ENCODE measurements around the gene TMEM18. TPM values are rescaled to one million over a fixed set of nuclear protein-coding genes. Genes with fewer than 3 reads are reported as not detected.

Gene TMEM18
- total and polyA plus RNA-seq, 2 donors (not counting 1 experiment from before 2014, with no cell fraction given): 15.2 to 39.7 TPM

- H3K36me3 ChIP-seq (ENCODE audit: control insufficient read depth, insufficient read depth, low read length): peaks cover 6% of the 10 kb centered on the region
- no peak for DNase-seq (ENCODE audit: low read depth in 2 of 2)
- peaks cover 22% of the 10 kb centered on the region for H3K79me2 ChIP-seq (ENCODE audit: control insufficient read depth, insufficient read depth, low read length)
- no peak overlapping the region for H2AFZ ChIP-seq (ENCODE audit: low read length)
- H4K20me1 ChIP-seq (ENCODE audit: control insufficient read depth, extremely low read depth, insufficient read depth, low read length): no peaks in the 10 kb centered on the region
- no peak overlapping the region for H3K4me2 ChIP-seq (ENCODE audit: extremely low read depth, insufficient read depth, low read length)
- H3K27ac ChIP-seq (ENCODE audit: insufficient read depth, low read length): no peak overlapping the region
- no peak overlapping the region for H3K9ac ChIP-seq (ENCODE audit: insufficient read depth, low read length)
- H3K9me3 ChIP-seq (ENCODE audit: control insufficient read depth, insufficient read depth, low read depth, low read length): no peaks in the 10 kb centered on the region
- TF ChIP-seq EZH2 (IDR thresholded peaks at IDR 0.05; ENCODE audit: low read length, missing control alignments) (no peak), CTCF (conservative IDR thresholded peaks at IDR 0.05 in 1 of 2, IDR thresholded peaks at IDR 0.05 in 1 of 2; ENCODE audit: low read depth in 1 of 2, low read length in 2 of 2) (no peak)
- no peak overlapping the region for H3K4me3 ChIP-seq (replicated peaks in 1 of 4; ENCODE audit: control extremely low read depth in 1 of 4, insufficient read depth in 1 of 4, low read depth in 3 of 4, low read length in 4 of 4)
- H3K27me3 ChIP-seq (ENCODE audit: control insufficient read depth, insufficient read depth, low read length): no peaks in the 10 kb centered on the region
- peaks cover 22% of the 10 kb centered on the region for H3K4me1 ChIP-seq (ENCODE audit: control insufficient read depth, extremely low read depth, insufficient read depth, low read length)
Measured at GRCh38 chr2:672606-672905, 4.7 kb downstream of the TMEM18 start.

- no peak for DNase-seq (ENCODE audit: low read depth in 2 of 2)
- H3K79me2 ChIP-seq (ENCODE audit: control insufficient read depth, insufficient read depth, low read length): peaks cover 22% of the 10 kb centered on the region
- H3K4me3 ChIP-seq (replicated peaks in 1 of 4; ENCODE audit: control extremely low read depth in 1 of 4, insufficient read depth in 1 of 4, low read depth in 3 of 4, low read length in 4 of 4): no peak overlapping the region
- H3K27ac ChIP-seq (ENCODE audit: insufficient read depth, low read length): no peak overlapping the region
- H3K4me2 ChIP-seq (ENCODE audit: extremely low read depth, insufficient read depth, low read length): no peak overlapping the region
- H3K4me1 ChIP-seq (ENCODE audit: control insufficient read depth, extremely low read depth, insufficient read depth, low read length): peaks cover 22% of the 10 kb centered on the region
- H2AFZ ChIP-seq (ENCODE audit: low read length): no peak overlapping the region
- TF ChIP-seq EZH2 (IDR thresholded peaks at IDR 0.05; ENCODE audit: low read length, missing control alignments): no peak
- no peak for TF ChIP-seq CTCF (conservative IDR thresholded peaks at IDR 0.05 in 1 of 2, IDR thresholded peaks at IDR 0.05 in 1 of 2; ENCODE audit: low read depth in 1 of 2, low read length in 2 of 2)
- H4K20me1 ChIP-seq (ENCODE audit: control insufficient read depth, extremely low read depth, insufficient read depth, low read length): no peaks in the 10 kb centered on the region
- no peaks in the 10 kb centered on the region for H3K27me3 ChIP-seq (ENCODE audit: control insufficient read depth, insufficient read depth, low read length)
- H3K9ac ChIP-seq (ENCODE audit: insufficient read depth, low read length): no peak overlapping the region
- no peaks in the 10 kb centered on the region for H3K9me3 ChIP-seq (ENCODE audit: control insufficient read depth, insufficient read depth, low read depth, low read length)
- H3K36me3 ChIP-seq (ENCODE audit: control insufficient read depth, insufficient read depth, low read length): peaks cover 6% of the 10 kb centered on the region
Measured at GRCh38 chr2:671787-672605, 5.2 kb downstream of the TMEM18 start.

- TF ChIP-seq CTCF (conservative IDR thresholded peaks at IDR 0.05 in 1 of 2, IDR thresholded peaks at IDR 0.05 in 1 of 2; ENCODE audit: low read depth in 1 of 2, low read length in 2 of 2) (no peak), EZH2 (IDR thresholded peaks at IDR 0.05; ENCODE audit: low read length, missing control alignments) (no peak)
- H3K9ac ChIP-seq (ENCODE audit: insufficient read depth, low read length): no peak overlapping the region
- H4K20me1 ChIP-seq (ENCODE audit: control insufficient read depth, extremely low read depth, insufficient read depth, low read length): no peaks in the 10 kb centered on the region
- no peak overlapping the region for H2AFZ ChIP-seq (ENCODE audit: low read length)
- no peak overlapping the region for H3K4me2 ChIP-seq (ENCODE audit: extremely low read depth, insufficient read depth, low read length)
- no peaks in the 10 kb centered on the region for H3K9me3 ChIP-seq (ENCODE audit: control insufficient read depth, insufficient read depth, low read depth, low read length)
- peaks cover 21% of the 10 kb centered on the region for H3K79me2 ChIP-seq (ENCODE audit: control insufficient read depth, insufficient read depth, low read length)
- no peaks in the 10 kb centered on the region for H3K27me3 ChIP-seq (ENCODE audit: control insufficient read depth, insufficient read depth, low read length)
- no peak overlapping the region for H3K27ac ChIP-seq (ENCODE audit: insufficient read depth, low read length)
- no peak for DNase-seq (ENCODE audit: low read depth in 2 of 2)
- no peak overlapping the region for H3K4me3 ChIP-seq (replicated peaks in 1 of 4; ENCODE audit: control extremely low read depth in 1 of 4, insufficient read depth in 1 of 4, low read depth in 3 of 4, low read length in 4 of 4)
- peaks cover 8% of the 10 kb centered on the region for H3K36me3 ChIP-seq (ENCODE audit: control insufficient read depth, insufficient read depth, low read length)
- peaks cover 21% of the 10 kb centered on the region for H3K4me1 ChIP-seq (ENCODE audit: control insufficient read depth, extremely low read depth, insufficient read depth, low read length)
Measured at GRCh38 chr2:671072-671471, 6.1 kb downstream of the TMEM18 start.

Measured in fibroblast of lung (primary cell).